Uterus (tissue), 4 donors: ENCODE measurements around the gene KANSL1. TPM values are rescaled to one million over a fixed set of nuclear protein-coding genes. Genes with fewer than 3 reads are reported as not detected.

Source experiments
- DNase-seq, 2 donors: peaks; one replicate each; pipeline ENCODE4 v3.0.0-alpha.2; 2019 to 2020
- H3K27ac ChIP-seq, 2 donors: fragments of 200-600 bp; sonication (generic); 1 replicate in 1 of 2; 2 replicates in 1 of 2; pipeline ENCODE4 v1.5.1; 2016 to 2018
- H3K27me3 ChIP-seq, 2 donors: fragments of 200-600 bp; sonication (generic); one replicate each; pipeline ENCODE4 v1.5.1; 2018 to 2019; ENCODE audit warnings: control low read depth in 1 of 2
- H3K36me3 ChIP-seq, 2 donors: fragments of 200-600 bp; sonication (generic); one replicate each; pipeline ENCODE4 v1.5.1; 2019; ENCODE audit warnings: control low read depth in 1 of 2
- H3K4me1 ChIP-seq, 2 donors: fragments of 200-600 bp; sonication (generic); one replicate each; pipeline ENCODE4 v1.5.1; 2018 to 2019; ENCODE audit warnings: control low read depth in 1 of 2
- H3K4me3 ChIP-seq, 2 donors: fragments of 200-600 bp; sonication (generic); 1 replicate in 1 of 2; 2 replicates in 1 of 2; pipeline ENCODE4 v1.5.1; 2018 to 2019; ENCODE audit warnings: mild to moderate bottlenecking in 1 of 2
- H3K9me3 ChIP-seq, 2 donors: fragments of 200-600 bp; sonication (generic); one replicate each; pipeline ENCODE4 v1.5.1; 2019; ENCODE audit warnings: control low read depth in 1 of 2
- CTCF ChIP-seq, 4 experiments: fragments of 200-600 bp in 2 of 4; fragments of 450-650 bp in 2 of 4; sonication (generic) in 2 of 4; IDR thresholded peaks; one replicate each; pipeline ENCODE4 v1.5.1; 2016 to 2019; ENCODE audit warnings: antibody characterized with exemption in 4 of 4, mild to moderate bottlenecking in 2 of 4, moderate library complexity in 1 of 4
- POLR2A ChIP-seq, 2 donors: fragments of 450-650 bp; IDR thresholded peaks; one replicate each; pipeline ENCODE4 v1.6.1; 2016; ENCODE audit warnings: antibody characterized with exemption in 2 of 2, mild to moderate bottlenecking in 1 of 2, moderate library complexity in 1 of 2
- intact Hi-C: fragments of 100-400 bp; cut with DNase I; formaldehyde crosslinking; loops from one replicate; pipeline ENCODE4 v1.15.1; 2023; ENCODE audit warnings: low total_unique reads
- total RNA-seq, 4 donors: library from RNA; depleted of rRNA in 3 of 4; stranded (reverse); fragments of >200 nt in 3 of 4; gene quantifications; one replicate each; pipeline versions ENCODE4 v1.1.0 to v1.2.4, GENCODE V29; 2014 to 2023
- donor health status: DM: yes; HTN: yes; CAD: no.

The KANSL1 gene
- total RNA-seq, 4 donors from 2014 or later: 55.8 to 192 (median 146) TPM

- H3K27me3 ChIP-seq: no peaks in the 10 kb centered on the region
- H3K4me1 ChIP-seq: no peaks in the 10 kb centered on the region
- H3K4me3 ChIP-seq: no peak overlapping the region
- intact Hi-C loops: no loop called here
- no peaks in the 10 kb centered on the region for H3K9me3 ChIP-seq
- no peak overlapping the region for H3K27ac ChIP-seq
- H3K36me3 ChIP-seq: no peaks in the 10 kb centered on the region
- TF ChIP-seq CTCF (IDR thresholded peaks at IDR 0.05) (no peak), POLR2A (IDR thresholded peaks at IDR 0.05) (no peak)
- DNase-seq: no peak
Observed at GRCh38 chr17:45986056-45986455, 207.2 kb downstream of the KANSL1 start.

- TF ChIP-seq CTCF (IDR thresholded peaks at IDR 0.05): no peak
- no peak for TF ChIP-seq POLR2A (IDR thresholded peaks at IDR 0.05)
- intact Hi-C loops: no loop called here
Observed at GRCh38 chr17:45985447-45985846, 207.8 kb downstream of the KANSL1 start.

GRCh38 chr17:45984368-45984767 is 208.9 kb downstream of the KANSL1 start:
- Histone ChIP-seq H3K27ac (no peak overlapping the region), H3K4me3 (no peak overlapping the region), H3K27me3 (no peaks in the 10 kb centered on the region), H3K36me3 (no peaks in the 10 kb centered on the region), H3K4me1 (no peaks in the 10 kb centered on the region), H3K9me3 (no peaks in the 10 kb centered on the region)
- DNase-seq: no peak
- intact Hi-C loops: no loop called here
- TF ChIP-seq CTCF (IDR thresholded peaks at IDR 0.05) (no peak), POLR2A (IDR thresholded peaks at IDR 0.05) (no peak)

More at GRCh38 chr17:45985447-45985846, 207.8 kb downstream of the KANSL1 start:
- Histone ChIP-seq H3K4me1 (no peaks in the 10 kb centered on the region), H3K27ac (no peak overlapping the region), H3K36me3 (no peaks in the 10 kb centered on the region), H3K27me3 (no peaks in the 10 kb centered on the region), H3K4me3 (no peak overlapping the region), H3K9me3 (no peaks in the 10 kb centered on the region)
- no peak for DNase-seq

- Histone ChIP-seq H3K27ac (no peak overlapping the region), H3K36me3 (no peaks in the 10 kb centered on the region), H3K27me3 (no peaks in the 10 kb centered on the region), H3K4me1 (no peaks in the 10 kb centered on the region), H3K4me3 (no peak overlapping the region), H3K9me3 (no peaks in the 10 kb centered on the region)
- no peak for TF ChIP-seq CTCF (IDR thresholded peaks at IDR 0.05)
- TF ChIP-seq POLR2A (IDR thresholded peaks at IDR 0.05): no peak
- no peak for DNase-seq
- intact Hi-C loops: no loop called here
Observed at GRCh38 chr17:45983614-45984310, 209.5 kb downstream of the KANSL1 start.

- Histone ChIP-seq H3K4me3 (no peak overlapping the region), H3K36me3 (no peaks in the 10 kb centered on the region), H3K9me3 (no peaks in the 10 kb centered on the region), H3K4me1 (no peaks in the 10 kb centered on the region), H3K27ac (no peak overlapping the region), H3K27me3 (no peaks in the 10 kb centered on the region)
- intact Hi-C loops: no loop called here
- TF ChIP-seq CTCF (IDR thresholded peaks at IDR 0.05) (no peak), POLR2A (IDR thresholded peaks at IDR 0.05) (no peak)
- DNase-seq: no peak
Observed at GRCh38 chr17:45982791-45983613, 210.2 kb downstream of the KANSL1 start.
